ENCODE data around the gene LPCAT4. TPM values are rescaled to one million over a fixed set of nuclear protein-coding genes. Genes with fewer than 3 reads are reported as not detected.

Gene LPCAT4
- polyA plus RNA-seq, 1 of the 3 experiments (the other 2 are of a cell fraction), result 88.4 TPM

DNA sequence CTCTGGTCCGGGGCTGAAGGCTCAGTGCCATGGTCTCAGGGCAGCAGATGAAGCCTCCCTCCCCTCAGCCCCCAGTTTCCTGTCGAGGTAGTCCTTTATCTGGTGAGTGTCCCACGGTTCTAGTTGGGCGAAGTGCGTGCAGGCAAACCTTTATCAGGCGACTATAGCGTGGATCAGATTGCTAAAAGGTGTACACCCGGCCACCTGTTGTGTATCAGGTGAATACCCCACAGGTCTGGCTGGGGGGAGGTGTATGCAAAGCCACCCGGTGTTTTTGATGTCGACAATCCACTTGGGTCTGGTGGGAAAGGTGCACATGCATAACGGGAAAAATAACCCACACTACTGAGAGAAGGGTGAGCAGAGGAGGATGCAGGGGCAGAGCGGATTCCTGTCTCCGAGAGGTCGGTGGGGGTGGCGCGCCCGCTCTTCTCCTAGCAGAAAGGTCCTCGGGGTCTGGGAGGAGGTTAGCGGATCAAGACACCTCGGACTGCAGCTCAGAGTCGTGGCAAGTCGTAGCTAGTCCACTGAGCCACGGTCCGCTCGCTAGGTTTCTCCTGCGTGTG, 29.9 kb downstream of the LPCAT4 start:
- Histone ChIP-seq H3K9ac (peak overlapping the region; percentile 80), H4K20me1 (ENCODE audit: insufficient read depth) (no peaks in the 10 kb centered on the region), H3K36me3 (replicated peaks in 1 of 2; ENCODE audit: control insufficient read depth in 1 of 2, insufficient read depth in 2 of 2, low read length in 1 of 2) (peaks cover 22 to 36% of the 10 kb centered on the region in 2 experiments), H3K4me1 (ENCODE audit: control insufficient read depth in 1 of 2, insufficient read depth in 2 of 2, low read depth in 1 of 2, low read length in 1 of 2) (peaks cover 14 to 27% of the 10 kb centered on the region in 2 experiments; a peak in 3 of 4 replicates), H3K9me3 (no peaks in the 10 kb centered on the region), H3K27me3 (ENCODE audit: insufficient read depth) (no peaks in the 10 kb centered on the region), H3K27ac (ENCODE audit: low read depth in 2 of 2, low read length in 1 of 2) (peak overlapping the region; percentile 59 to 89; a peak in 3 of 4 replicates), H3K4me2 (peak overlapping the region; percentile 93), H2AFZ (ENCODE audit: low read depth) (peak overlapping the region; percentile 79), H3K4me3 (ENCODE audit: low read depth in 2 of 2, low read length in 1 of 2) (peak overlapping the region; percentile 87), H3K79me2 (ENCODE audit: insufficient read depth) (peaks cover 62% of the 10 kb centered on the region), H3F3A (replicated peaks; ENCODE audit: insufficient read depth) (peaks cover 26% of the 10 kb centered on the region), H3K9me2 (no peaks in the 10 kb centered on the region)
- no peak for TF ChIP-seq FOXJ3 (CRISPR knock-in tag; IDR thresholded peaks at IDR 0.05)
- TF ChIP-seq POLR2AphosphoS5 (IDR thresholded peaks at IDR 0.05; ENCODE audit: low read depth, low read length), result no peak
- no peak for TF ChIP-seq TEAD4 (IDR thresholded peaks at IDR 0.05; ENCODE audit: borderline replicate concordance, insufficient read depth)
- TF ChIP-seq TCF12 (IDR thresholded peaks at IDR 0.05), result no peak
- TF ChIP-seq, protein P1, sequence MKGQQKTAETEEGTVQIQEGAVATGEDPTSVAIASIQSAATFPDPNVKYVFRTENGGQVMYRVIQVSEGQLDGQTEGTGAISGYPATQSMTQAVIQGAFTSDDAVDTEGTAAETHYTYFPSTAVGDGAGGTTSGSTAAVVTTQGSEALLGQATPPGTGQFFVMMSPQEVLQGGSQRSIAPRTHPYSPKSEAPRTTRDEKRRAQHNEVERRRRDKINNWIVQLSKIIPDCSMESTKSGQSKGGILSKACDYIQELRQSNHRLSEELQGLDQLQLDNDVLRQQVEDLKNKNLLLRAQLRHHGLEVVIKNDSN (IDR thresholded peaks at IDR 0.05; ENCODE audit: borderline replicate concordance, low read depth), result no peak
- no peak for TF ChIP-seq TAF1 (IDR thresholded peaks at IDR 0.05; ENCODE audit: borderline replicate concordance, low read depth, low read length)
- TF ChIP-seq YY1 (IDR thresholded peaks at IDR 0.05; ENCODE audit: low read depth), result no peak
- no peak for TF ChIP-seq RXRA (IDR thresholded peaks at IDR 0.05; ENCODE audit: borderline replicate concordance, low read depth)
- TF ChIP-seq FOXM1 (IDR thresholded peaks at IDR 0.05; ENCODE audit: low read depth), result no peak
- TF ChIP-seq, protein P2, sequence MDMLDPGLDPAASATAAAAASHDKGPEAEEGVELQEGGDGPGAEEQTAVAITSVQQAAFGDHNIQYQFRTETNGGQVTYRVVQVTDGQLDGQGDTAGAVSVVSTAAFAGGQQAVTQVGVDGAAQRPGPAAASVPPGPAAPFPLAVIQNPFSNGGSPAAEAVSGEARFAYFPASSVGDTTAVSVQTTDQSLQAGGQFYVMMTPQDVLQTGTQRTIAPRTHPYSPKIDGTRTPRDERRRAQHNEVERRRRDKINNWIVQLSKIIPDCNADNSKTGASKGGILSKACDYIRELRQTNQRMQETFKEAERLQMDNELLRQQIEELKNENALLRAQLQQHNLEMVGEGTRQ (IDR thresholded peaks at IDR 0.05; ENCODE audit: borderline replicate concordance, low read depth, low read length), result no peak
- no peak for TF ChIP-seq RAD21 (IDR thresholded peaks at IDR 0.05; ENCODE audit: low read length)
- TF ChIP-seq SIN3A (IDR thresholded peaks at IDR 0.05; ENCODE audit: borderline replicate concordance, low read depth, low read length), result no peak
- TF ChIP-seq, protein P3, sequence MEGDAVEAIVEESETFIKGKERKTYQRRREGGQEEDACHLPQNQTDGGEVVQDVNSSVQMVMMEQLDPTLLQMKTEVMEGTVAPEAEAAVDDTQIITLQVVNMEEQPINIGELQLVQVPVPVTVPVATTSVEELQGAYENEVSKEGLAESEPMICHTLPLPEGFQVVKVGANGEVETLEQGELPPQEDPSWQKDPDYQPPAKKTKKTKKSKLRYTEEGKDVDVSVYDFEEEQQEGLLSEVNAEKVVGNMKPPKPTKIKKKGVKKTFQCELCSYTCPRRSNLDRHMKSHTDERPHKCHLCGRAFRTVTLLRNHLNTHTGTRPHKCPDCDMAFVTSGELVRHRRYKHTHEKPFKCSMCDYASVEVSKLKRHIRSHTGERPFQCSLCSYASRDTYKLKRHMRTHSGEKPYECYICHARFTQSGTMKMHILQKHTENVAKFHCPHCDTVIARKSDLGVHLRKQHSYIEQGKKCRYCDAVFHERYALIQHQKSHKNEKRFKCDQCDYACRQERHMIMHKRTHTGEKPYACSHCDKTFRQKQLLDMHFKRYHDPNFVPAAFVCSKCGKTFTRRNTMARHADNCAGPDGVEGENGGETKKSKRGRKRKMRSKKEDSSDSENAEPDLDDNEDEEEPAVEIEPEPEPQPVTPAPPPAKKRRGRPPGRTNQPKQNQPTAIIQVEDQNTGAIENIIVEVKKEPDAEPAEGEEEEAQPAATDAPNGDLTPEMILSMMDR (IDR thresholded peaks at IDR 0.05), result no peak
- TF ChIP-seq NRF1 (IDR thresholded peaks at IDR 0.05; ENCODE audit: low read depth, low read length), result no peak
- TF ChIP-seq, protein P4, sequence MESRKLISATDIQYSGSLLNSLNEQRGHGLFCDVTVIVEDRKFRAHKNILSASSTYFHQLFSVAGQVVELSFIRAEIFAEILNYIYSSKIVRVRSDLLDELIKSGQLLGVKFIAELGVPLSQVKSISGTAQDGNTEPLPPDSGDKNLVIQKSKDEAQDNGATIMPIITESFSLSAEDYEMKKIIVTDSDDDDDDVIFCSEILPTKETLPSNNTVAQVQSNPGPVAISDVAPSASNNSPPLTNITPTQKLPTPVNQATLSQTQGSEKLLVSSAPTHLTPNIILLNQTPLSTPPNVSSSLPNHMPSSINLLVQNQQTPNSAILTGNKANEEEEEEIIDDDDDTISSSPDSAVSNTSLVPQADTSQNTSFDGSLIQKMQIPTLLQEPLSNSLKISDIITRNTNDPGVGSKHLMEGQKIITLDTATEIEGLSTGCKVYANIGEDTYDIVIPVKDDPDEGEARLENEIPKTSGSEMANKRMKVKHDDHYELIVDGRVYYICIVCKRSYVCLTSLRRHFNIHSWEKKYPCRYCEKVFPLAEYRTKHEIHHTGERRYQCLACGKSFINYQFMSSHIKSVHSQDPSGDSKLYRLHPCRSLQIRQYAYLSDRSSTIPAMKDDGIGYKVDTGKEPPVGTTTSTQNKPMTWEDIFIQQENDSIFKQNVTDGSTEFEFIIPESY (IDR thresholded peaks at IDR 0.05; ENCODE audit: borderline replicate concordance, low read depth), result no peak
- TF ChIP-seq, protein P5, sequence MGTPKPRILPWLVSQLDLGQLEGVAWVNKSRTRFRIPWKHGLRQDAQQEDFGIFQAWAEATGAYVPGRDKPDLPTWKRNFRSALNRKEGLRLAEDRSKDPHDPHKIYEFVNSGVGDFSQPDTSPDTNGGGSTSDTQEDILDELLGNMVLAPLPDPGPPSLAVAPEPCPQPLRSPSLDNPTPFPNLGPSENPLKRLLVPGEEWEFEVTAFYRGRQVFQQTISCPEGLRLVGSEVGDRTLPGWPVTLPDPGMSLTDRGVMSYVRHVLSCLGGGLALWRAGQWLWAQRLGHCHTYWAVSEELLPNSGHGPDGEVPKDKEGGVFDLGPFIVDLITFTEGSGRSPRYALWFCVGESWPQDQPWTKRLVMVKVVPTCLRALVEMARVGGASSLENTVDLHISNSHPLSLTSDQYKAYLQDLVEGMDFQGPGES (IDR thresholded peaks at IDR 0.05; ENCODE audit: low read depth, low read length), result no peak
- ChIA-PET CTCF (interaction anchor here (1.1 to 2.1 kb wide), 5 partner anchors 9 to 127 kb away, joined by 3 to 9 read pairs (median 5); partner anchors contain the start of genes KATNBL1 and LPCAT4), POLR2A (interaction anchor here (1.2 to 3.3 kb wide), 5 partner anchors 8 to 298 kb away, joined by 3 to 19 read pairs (median 4); partner anchors contain the start of genes AVEN and LPCAT4)
- WGBS (ENCODE audit: low lambda C conversion rate), result 9% methylated on average over 20 of the region's 26 CpGs
- no peak for DNase-seq

All from SK-N-SH (cell line).